Superior temporal gyrus (tissue), 1 donor: ENCODE measurements around the gene ACSL3.

Source experiments
- DNase-seq: peaks from one replicate; pipeline ENCODE4 v3.0.0-alpha.2; 2016; ENCODE audit errors: extremely low spot score

The ACSL3 gene

DNA sequence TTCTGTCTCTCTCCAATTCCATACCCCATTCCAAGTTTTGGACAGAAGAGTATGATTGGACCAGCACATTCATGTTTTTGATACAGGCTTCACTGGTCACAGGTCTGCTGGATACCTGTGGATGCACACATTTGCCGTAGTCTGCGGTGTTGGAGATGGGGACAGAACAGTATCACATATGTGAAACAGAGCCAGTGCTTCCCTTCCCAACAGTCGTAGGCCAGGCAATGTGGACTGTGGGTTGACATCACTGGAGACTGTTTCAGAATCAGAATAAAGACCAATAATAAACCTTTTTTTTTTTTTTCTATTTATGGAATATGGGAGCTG, 18.7 kb downstream of the ACSL3 start:
- no peak for DNase-seq

DNA sequence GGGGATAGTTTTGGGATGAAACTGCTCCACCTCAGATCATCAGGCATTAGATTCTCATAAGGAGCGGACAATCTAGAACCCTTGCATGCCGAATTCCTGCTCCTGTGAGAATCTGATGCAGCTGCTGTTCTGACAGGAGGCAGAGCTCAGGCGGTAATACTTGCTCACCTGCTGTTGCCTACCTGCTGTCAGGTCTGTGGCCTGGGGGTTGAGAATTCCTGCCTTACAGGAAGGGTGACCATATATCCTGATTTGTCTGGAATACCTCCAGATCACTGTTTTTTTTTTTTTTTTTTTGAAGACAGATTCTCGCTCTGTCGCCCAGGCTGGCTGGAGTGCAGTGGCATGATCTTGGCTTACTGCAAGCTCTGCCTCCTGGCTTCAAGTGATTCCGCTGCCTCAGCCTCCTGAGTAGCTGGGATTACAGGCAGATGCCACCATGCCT, 21.7 kb downstream of the ACSL3 start:
- DNase-seq: no peak

DNA sequence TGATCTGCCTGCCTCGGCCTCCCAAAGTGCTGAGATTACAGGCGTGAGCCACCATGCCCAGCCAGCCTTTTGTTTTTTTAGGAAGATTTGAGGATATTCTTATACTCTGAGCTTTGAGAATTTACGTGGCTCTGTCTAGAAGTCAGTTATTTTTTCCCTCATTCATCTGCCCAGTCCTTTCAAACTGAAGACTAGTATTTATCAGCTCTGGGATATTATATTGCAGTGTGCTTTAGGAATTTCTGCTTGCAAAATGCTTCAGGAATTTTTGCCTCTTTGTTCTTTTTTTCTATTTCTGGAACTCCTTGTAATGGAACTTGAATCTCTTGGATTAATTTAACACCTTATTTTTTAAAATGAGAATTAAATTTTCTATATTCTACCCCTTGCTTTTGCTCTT, 22.6 kb downstream of the ACSL3 start:
- DNase-seq: no peak

DNA sequence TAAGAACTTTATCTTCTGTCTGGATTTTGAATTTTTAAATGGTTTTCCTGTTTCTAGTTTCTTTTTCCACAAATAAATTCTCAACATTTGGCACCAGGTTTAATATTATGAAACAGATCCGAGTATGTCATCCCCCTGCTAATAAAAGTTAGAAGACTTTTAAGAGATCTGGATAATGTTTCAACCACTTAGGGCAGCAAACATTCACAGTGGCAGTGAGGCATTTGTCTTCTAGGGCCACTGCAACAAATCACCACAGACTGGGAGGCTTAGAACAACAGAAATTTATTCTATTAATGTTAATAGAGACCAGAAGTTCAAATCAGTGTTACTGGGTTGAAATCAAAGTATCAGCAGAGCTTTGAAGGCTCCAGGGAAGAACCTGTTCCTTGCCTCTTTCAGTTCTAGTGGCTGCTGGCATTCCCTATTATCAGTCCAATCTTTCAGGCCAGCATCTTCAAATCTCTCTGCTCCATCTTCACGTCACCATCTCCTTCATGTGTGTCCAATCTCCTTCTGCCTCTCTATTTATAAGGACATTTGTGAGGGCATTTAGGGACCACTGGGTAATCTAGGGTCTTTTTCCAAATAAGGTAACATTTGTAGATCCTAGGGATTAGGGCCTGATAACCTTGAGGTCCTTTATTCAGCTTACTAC, 23.4 kb downstream of the ACSL3 start:
- DNase-seq: no peak

DNA sequence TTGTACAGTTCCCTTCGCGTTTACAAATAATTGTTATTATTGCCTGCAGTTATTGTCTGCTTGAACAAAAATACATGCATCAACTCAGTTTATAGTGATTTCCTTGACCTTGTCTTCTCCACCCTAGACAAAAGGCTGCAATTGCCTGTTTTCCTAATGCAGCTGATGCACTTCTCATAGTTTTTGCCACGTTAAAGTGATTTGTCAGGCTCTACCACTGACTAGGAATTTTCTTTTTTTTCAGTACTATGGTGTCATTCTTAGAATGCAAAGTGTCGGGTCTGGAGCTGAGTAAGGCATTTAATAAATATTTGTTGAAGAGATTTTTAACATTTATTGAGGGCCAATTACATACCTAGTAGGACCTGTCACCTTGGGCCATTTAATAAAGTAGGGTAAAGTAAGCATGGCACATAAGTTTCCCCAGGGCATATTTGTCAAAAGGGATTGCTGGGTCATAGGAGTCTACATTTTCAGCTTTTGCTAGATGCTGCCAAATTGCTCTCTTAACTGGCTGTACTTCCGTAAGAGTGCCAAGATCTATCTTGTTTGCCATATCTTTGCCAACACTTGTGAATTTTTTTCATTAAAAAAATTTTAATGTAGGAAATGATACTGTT, 24.1 kb downstream of the ACSL3 start:
- DNase-seq: no peak

DNA sequence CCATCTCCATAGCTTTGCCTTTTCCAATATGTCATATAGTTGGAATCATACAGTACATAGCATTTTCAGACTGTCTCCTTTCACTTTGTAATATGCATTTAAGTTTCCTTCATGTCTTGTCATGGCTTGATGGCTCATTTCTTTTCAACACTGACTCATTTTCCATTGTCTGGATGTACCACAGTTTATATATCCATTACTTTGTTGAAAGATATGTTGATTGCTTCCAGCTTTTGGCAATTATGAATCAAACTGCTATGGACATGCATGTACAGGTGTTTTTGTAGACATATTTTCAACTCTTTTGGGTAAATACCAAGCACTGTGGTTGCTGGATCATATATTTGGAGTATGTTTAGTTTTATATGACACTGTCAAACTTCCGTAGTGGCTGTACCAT, 26.3 kb downstream of the ACSL3 start:
- no peak for DNase-seq

DNA sequence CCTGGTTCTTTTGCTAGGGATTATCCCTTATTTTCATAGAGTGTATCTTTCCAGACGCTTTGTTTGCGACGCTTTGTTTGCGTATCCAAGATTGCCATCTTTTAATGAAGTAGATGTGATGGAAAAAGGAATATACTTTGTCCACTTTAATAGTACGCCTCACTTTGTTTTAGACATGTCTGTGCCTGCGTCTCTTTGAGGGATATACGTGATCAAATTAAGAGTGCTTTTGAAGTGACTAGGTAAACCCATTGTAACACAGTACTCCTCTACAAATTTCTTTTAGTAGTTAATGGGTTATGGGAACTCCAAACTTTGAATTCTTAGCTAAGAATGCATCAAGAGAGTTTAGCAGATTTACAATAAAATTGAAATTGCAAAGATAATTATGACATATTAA, 27.9 kb downstream of the ACSL3 start:
- no peak for DNase-seq

DNA sequence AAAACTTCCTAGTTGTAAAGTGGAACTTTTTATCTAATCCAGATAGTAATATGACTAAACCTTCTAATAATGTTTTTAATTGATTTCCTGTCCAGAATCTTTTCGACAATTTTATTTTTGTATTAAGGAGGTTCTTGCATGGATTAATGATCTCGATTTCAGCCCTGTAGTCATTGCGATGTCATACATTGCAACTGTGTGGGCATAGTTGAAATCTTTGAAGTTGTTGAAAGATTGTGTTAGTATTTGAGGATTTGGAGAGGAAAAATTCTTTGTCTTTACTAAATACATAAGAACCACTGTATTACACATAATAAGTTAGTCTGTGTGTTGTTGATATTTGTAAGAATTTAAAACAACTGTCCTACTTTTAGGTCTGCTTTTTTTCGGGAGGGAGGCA, 31.1 kb downstream of the ACSL3 start:
- no peak for DNase-seq

DNA sequence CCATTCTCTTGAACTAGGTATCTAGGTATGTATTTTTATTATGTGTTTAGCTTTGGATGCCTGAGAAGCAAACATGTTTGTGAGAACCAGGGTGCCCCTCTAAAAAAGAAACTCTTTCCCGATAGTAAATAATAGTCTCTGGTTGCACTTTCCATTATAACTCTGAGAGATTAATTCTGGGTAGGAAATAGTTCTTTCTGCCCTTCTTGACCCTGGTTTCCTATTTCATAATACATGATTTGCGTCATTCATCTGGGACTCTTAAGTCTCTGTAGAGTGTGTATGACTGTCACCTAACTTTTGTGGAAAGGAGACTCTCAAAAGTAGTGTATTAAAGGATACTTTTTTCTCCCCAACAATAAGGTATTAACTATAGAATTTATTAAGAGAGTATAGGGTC, 31.5 kb downstream of the ACSL3 start:
- DNase-seq: no peak

DNA sequence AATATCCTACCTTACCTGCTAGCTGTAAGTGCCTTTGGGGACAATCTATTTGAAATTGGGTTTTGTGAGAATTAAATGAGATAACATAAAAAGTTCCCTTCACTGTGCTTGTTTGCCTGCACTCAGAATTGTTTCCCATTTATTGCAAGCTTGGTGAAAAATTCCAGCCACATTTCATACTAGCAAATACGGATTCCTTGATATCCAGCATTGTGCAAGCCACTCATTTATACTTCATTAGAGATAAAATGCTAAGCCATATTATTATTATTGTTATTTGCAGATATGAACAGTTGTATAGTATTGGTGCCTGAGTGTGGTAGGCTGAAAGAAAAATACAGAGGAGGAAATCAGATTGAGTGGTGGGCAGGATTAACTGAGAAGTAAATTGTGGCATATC, 31.9 kb downstream of the ACSL3 start:
- no peak for DNase-seq

DNA sequence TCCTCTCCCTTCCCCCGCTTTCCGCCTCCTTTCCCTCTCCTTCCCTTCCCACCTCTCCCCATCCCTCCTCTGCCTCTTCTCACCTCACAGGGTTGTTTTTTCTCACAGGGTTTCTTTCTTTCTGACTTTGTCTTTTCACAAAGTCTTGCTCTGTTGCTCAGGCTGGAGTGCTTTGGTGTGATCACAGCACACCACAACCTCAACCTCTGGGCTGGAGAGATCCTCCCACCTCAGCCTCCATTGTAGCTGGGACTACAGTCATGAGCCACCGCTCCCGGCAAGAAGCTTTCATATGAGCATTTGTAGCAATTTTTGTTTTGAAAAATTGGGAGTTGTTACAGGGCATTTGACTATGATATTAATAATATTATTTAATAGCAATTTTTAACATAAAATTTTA, 32.9 kb downstream of the ACSL3 start:
- no peak for DNase-seq

DNA sequence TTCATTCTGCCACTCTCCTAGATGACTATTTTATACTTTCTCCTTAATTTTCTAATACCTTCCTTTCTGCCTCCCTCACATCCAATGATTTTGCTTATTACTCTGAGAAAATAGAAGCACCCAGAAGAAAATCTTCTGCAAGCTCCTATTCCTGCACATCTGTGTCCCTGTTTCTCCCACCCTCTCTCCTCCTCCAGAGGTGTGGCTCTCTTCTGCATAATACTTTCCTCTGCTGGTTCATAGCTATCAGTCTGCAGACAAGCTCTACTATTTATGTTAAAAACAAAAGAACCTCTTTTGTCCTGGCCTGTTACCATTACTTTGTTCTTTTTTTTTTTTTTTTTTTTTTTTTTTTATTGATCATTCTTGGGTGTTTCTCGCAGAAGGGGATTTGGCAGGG, 34.3 kb downstream of the ACSL3 start:
- no peak for DNase-seq

DNA sequence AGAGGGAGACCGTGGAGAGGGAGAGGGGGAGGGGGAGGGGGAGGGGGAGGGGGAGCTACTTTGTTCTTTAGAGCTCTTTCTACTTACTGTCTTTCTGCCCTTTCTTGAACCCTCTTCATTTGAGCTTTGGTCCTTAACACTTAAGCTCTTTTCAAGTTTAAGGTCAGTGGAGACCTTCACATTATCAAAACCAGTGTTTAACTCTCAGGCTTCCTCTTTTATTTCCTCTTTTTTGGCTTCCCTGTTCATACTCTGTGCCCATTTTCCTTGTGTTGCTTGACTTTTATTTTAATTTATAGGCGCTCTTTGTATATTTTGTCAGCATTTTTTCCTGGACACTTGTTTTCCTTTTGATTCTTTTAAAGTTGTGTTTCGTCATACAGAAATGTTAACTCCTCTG, 37.1 kb downstream of the ACSL3 start:
- no peak for DNase-seq

DNA sequence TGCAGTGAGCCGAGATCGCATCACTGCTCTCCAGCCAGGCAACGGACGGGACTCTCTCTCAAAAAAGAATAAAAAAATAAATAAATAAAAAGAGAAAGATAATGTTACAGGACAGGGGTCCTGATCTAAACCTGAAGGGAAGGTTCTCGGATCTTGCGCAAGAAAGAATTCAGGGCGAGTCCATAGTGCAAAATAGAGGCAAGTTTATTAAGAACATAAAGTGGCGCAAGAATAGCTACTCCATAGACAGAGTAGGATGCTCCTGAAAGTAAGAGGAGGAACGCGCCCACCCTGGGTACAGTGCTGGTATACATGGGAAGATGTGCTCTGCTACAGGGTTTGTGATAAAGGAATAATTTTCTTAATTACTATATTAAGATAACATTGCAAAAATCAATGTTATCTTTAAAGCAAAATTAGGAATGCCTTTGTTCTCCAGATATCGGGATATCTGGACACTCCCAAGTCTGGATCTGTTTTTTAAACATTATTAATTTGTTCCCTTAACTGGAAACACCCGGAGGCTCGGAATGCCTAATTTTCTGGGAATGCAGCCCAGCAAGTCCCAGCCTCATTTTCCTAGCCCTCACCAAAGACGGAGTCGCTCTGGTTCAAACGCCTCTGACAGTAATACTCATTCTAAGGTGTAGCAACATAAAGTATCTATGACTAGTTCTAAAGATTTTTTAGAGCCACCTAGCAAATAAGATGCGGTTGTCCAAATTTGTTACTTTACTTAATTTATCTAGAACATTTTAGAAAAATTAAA, 38.8 kb downstream of the ACSL3 start:
- no peak for DNase-seq

DNA sequence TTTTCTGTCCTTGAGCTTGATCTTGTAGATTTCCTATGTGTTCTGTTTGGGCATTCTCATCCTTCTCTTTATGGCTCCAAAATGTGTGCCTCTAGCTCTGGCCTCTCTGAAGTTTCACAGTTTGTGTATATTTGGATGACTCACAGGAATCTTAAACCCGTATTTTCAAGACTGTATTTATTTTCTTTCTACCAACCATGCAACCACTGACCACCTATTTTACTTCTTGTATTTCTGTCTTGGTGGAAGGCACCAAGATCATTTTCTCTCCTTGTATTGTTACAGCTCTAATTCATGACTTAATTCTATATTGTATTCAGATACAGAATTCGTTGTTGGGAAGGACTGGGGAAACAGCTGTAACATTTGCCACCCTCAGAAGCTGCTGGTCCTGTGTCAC, 39.5 kb downstream of the ACSL3 start:
- no peak for DNase-seq

DNA sequence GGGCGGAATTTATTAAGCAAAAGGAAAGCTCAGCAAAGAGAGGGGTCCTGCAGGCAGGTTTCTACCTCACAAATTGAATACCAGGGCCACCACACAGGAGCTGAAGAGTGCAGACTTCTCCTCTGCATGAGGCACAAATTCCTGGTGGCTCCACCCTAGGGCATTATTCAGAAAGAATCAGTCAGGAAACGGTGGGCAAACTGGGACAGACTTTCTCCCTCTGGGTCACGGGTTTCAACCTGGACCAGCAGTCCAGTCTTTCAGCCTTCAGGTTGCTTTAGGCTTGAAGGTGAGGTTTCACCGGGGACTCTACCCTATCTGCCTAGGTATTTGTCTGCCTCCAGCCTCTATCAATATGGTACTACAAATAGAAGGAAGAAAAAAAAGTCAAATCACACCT, 41.8 kb downstream of the ACSL3 start:
- no peak for DNase-seq

DNA sequence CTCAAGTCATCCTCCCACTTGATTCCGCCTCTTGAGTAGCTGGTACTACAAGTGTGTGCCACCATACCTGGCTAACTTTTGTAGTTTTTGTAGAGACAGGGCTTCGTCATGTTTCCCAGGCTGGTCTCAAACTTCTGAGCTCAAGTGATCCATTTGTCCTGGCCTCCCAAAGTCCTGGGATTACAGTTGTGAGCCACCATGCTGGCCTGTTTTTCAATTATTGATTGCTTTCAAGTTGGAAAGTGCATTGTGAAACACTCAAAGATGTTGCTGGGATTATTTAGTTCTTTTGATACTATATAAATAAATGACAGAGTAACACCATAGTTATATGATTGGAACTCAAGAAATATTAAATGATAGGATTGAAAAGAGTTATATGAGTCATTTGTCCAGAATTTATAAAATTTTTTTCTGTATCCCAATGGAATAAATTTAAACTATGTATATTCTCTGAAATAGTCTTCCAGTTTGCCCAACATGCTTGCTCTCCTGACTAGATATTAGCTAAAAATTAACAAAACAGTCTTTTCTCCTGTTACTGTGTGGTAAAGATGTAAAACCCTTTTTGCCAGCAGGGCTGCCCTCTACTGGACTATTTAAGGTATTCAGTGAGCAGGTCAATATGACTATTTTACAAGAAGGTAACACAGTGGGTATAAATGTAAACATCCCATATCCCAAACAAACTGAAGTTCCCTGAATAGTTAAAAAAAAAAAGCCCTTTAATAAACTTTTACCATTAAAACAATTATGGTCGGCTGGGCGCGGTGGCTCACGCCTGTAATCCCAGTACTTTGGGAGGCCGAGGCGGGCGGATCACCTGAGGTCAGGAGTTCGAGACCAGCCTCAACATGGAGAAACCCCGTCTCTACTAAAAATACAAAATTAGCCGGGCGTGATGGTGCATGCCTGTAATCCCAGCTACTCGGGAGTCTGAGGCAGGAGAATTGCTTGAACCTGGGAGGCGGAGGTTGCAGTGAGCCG, 42.7 kb downstream of the ACSL3 start:
- DNase-seq: peak; percentile 77

DNA sequence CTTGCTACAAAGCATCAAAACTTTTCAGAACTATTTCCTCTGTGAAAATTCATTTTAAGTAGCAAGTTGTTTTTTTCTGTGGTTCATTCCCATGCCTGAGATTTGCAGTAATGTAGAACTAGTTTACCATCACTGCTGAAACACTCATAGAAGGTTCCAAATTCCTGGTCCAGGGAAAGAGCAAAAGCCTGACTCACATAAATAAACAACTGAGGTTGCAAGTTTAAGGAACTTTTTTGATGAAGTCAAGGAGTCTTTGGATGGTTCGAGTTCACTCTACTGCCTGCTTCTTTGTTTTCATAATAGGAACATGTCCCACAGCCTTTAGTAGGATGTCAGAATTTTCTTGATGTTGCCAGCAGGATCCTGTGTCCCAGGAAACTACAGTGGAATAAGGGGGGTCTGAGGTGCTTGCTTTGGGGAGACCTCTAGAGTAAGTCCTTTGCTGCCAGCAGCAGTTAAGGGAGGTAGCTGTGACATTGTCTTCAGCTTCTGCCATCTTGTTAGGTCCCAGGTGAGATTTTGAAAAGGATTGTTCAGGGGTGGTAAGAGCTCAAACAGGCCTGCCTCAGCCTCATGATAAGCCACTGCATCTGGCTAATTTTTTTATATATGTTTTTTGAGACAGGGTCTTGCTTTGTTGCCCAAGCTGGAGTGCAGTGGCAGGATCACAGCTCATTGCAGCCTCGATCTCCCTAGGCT, 43.9 kb downstream of the ACSL3 start:
- DNase-seq: no peak

DNA sequence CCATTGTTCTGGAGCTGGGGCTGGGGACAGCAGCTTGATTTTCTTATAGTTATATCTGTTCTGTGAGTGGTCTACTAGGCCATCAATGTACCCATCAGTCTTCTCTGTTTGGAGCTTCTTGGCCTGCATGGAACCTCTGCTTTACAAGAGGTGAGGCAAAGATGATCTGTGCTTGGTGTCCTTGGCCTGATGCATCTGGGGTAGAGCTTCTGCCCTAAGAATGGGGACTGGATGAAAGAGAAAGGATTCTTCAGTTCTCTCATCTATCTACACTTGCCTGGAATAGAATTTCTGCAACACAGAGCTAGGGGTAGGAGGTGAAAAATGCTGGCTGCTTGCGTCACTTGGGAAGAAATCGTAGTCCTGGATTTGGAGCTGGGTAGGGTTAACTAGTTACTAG, 46.2 kb downstream of the ACSL3 start:
- no peak for DNase-seq

DNA sequence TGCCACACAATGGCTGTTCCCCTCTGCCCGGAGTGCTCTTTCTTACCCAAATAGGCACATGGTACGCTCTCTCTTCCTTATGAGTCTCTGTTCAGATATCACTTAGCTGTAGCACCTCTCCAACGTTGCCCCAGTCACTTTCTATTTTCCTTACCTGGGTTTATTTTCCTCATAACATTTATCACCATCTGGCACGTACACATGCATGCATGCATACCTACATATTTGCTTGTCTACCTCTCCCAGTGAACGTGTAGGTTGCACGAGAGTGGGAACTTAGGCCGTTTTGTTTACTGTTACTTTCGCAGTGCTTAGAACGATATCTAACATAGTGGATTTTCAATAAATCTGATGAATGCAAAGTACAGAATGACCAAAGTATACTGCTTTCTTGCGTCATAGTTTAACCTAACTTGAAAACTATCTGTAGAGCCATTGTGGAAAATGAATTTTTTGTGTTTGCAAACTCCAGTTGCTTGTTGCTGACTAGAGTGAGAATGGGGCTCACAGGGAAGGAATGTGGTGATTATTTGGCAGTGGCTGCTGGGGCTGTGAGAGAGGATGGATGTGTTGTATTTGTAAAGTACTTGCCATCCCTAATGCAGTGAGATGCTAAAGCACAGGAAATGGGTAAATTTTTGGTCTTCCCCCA, 47.1 kb downstream of the ACSL3 start:
- no peak for DNase-seq

DNA sequence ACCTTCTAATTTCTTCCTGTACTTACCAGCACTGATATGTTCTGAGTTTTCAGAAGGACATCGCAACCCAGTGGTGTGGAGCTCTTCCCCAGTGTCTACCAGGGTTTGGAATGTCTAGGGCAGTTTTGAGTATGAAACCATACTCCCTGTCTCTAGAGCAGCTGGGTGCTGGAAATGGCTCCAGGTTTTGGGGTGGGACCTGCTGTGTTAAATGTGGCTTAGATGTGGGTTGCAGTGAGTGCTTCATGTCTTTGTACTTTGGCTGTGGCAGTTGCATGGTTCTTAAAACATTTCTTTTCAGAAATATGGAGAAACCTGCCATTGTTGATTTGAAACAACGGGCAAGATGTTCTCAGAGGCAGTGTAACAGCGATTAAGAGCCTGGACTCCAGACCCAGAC, 48.5 kb downstream of the ACSL3 start:
- DNase-seq: no peak
